ENCODE results near the gene USP11. TPM values are rescaled to one million over a fixed set of nuclear protein-coding genes. Genes with fewer than 3 reads are reported as not detected.

The USP11 gene
- 7.5 and 14.6 TPM in 2 replicates for total RNA-seq

DNA sequence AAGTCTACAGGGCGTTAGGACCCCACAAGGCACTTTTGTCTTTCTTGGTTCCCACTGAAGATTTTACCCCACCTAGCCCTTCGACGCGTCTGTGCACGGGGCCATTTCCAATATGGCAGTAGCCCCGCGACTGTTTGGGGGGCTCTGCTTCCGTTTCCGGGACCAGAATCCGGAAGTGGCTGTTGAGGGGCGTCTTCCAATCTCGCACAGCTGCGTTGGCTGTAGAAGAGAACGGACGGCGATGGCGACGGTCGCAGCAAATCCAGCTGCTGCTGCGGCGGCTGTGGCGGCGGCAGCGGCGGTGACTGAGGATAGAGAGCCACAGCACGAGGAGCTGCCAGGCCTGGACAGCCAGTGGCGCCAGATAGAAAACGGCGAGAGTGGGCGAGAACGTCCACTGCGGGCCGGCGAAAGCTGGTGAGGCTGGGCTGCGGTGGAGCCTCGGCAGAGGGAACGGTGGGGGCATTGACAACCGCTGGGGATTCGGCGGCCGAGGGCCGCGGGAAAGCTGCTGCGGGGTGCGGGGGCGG is at the start of gene USP11:
Gene USP11, plus strand, starts transcription at position 207 of the 530 bp plus-strand sequence. Its CDS starts 35 bp downstream, at position 242.

DNA sequence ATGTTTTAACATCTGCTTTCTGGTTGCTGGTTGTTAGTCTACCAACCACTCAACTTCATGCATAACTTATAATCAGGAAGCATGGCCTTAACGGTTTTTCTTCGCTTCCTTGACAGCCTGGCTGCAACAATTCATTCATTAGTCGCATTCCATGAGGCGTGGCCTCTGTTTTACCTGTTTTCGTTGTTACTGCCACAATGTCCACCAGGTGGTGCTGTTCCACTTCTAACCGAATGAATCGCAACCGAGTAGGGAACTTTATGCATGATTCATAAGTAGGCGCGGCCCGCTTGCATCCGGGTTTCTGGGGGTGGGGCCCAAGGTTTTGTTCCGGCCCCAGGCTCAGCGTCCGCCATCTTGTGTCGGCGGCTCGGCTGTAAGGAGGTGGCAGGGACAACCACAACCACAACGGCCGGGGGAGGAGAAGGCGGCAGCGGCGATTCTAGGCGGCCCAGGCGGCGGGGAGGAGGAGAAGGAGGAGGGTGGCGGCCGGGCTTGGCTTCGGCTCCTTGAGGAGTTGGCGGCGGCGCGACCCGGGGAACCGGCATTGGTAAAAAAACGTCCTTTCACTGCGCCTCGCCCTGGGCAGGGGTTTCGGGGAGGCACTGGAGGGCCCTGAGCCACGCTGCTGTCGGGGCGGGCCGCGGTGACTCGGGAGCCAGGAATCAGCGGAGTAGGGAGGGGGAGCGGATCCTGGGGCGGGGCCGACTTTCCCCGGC is 39.2 kb upstream of the USP11 start, which contains the start of gene UBA1:
Gene UBA1, plus strand, starts transcription at position 355 of the 719 bp plus-strand sequence. CDS start 4,974 bp downstream, outside the sequence.

DNA sequence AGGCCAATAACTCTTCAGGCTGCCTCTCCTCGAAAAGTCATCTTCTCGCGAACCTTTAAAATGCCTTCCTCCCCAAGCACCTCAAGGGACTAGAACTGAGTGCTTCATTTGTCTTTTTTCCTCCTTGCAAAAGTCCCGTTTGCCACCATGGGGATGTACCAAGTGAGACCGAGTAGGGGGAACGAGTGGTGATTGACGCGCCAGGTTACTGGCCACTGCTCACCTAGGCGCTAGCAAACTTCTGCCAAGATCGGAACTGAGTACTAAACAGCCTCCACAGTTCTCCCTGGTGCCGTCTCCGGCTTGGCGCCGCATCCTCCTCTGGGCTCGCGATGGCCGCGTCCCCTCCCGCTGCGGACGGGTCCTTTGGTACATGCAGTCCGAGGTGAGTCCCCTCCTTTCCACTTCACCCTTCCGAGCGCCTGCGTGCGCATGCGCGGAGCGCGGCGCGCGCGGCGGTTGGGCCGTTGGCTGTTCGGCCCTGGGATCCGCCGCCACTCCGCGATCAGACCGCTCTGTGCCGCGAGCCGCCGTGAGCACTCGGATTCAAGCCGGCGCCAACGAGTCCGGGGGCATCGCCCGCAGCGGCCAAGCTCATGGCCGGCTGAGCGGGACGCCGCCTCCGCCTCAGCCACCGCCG is 14.4 kb upstream of the USP11 start, which contains the start of gene CDK16:
Gene CDK16, plus strand, starts transcription at position 402 of the 640 bp plus-strand sequence. CDS start 4,877 bp downstream, outside the sequence.

Other genes with a start within 250 kb of the USP11 start
- gene RGN, start 154.6 kb upstream of the USP11 start, total RNA-seq, result under 0.01 and 0.28 TPM in 2 replicates
- gene NDUFB11, start 88.3 kb upstream of the USP11 start, total RNA-seq, result 28.8 and 32.5 TPM in 2 replicates
- 31.4 and 50.2 TPM in 2 replicates for gene RBM10, start 87.8 kb upstream of the USP11 start, total RNA-seq
- 99.5 and 156 TPM in 2 replicates for gene UBA1, start 39.2 kb upstream of the USP11 start, total RNA-seq
- gene CDK16, start 14.3 kb upstream of the USP11 start, total RNA-seq, result 85.8 and 151 TPM in 2 replicates
- gene ZNF157, start 137.6 kb downstream of the USP11 start, total RNA-seq, result under 0.01 and 0.07 TPM in 2 replicates